NCI-H1694 (cell line): ENCODE data around the gene SNRNP25.
"Not testable (repeated sequence)": the region's sequence is repeated elsewhere in the genome, so short reads cannot be mapped to it uniquely, and the experiment has no call there.

Experiments used
- DNase-seq: peaks from one replicate; lab custom pipeline; 2025; lab: John Stamatoyannopoulos, UW

Gene SNRNP25

GRCh38 chr16:42069-42457, 11.6 kb upstream of the SNRNP25 start:
- no peak for DNase-seq

GRCh38 chr16:42691-43090, 10.9 kb upstream of the SNRNP25 start:
- no peak for DNase-seq

- no peak for DNase-seq
These were observed 10.3 kb upstream of the SNRNP25 start for GRCh38 chr16:43294-43693.

GRCh38 chr16:44655-45054, 9.0 kb upstream of the SNRNP25 start:
- DNase-seq, result no peak

GRCh38 chr16:45454-45853, 8.2 kb upstream of the SNRNP25 start:
- DNase-seq, result no peak

GRCh38 chr16:46510-46909, 7.1 kb upstream of the SNRNP25 start:
- not testable (repeated sequence) for DNase-seq

- no peak for DNase-seq
These were observed 6.4 kb upstream of the SNRNP25 start for GRCh38 chr16:47234-47633.

GRCh38 chr16:50769-51591, 2.6 kb upstream of the SNRNP25 start:
- no peak for DNase-seq

- DNase-seq, result no peak
These were observed 581 bp downstream of the SNRNP25 start for GRCh38 chr16:54237-54581.

GRCh38 chr16:55571-56136, 2.0 kb downstream of the SNRNP25 start:
- DNase-seq, result no peak

- DNase-seq, result no peak
These were observed 2.8 kb downstream of the SNRNP25 start for GRCh38 chr16:56231-56927.

GRCh38 chr16:57711-58110, 4.1 kb downstream of the SNRNP25 start:
- DNase-seq, result no peak

- DNase-seq, result no peak
These were observed 5.1 kb downstream of the SNRNP25 start for GRCh38 chr16:58491-59439.

GRCh38 chr16:59440-60059, 5.9 kb downstream of the SNRNP25 start:
- DNase-seq, result no peak

- no peak for DNase-seq
These were observed 6.5 kb downstream of the SNRNP25 start for GRCh38 chr16:60166-60565.

- no peak for DNase-seq
These were observed 7.6 kb downstream of the SNRNP25 start for GRCh38 chr16:60929-61878.

GRCh38 chr16:61879-62281, 8.3 kb downstream of the SNRNP25 start:
- DNase-seq, result no peak

- no peak for DNase-seq
These were observed 8.8 kb downstream of the SNRNP25 start for GRCh38 chr16:62283-62967.

GRCh38 chr16:62968-63391, 9.4 kb downstream of the SNRNP25 start:
- no peak for DNase-seq

- DNase-seq, result no peak
These were observed 9.8 kb downstream of the SNRNP25 start for GRCh38 chr16:63466-63865.
